GM20431 (cell line): ENCODE data around the gene CDC45.
"Not testable (repeated sequence)": the region's sequence is repeated elsewhere in the genome, so short reads cannot be mapped to it uniquely, and the experiment has no call there.

Experiments
- in situ Hi-C: fragments of 300-500 bp; cut with MseI, MboI; formaldehyde crosslinking; loops from one replicate; pipeline ENCODE4 v1.15.0; 2020; ENCODE audit warnings: low sequenced_read_pairs; ENCODE audit not compliant: unreplicated experiment

Gene CDC45, protein sequence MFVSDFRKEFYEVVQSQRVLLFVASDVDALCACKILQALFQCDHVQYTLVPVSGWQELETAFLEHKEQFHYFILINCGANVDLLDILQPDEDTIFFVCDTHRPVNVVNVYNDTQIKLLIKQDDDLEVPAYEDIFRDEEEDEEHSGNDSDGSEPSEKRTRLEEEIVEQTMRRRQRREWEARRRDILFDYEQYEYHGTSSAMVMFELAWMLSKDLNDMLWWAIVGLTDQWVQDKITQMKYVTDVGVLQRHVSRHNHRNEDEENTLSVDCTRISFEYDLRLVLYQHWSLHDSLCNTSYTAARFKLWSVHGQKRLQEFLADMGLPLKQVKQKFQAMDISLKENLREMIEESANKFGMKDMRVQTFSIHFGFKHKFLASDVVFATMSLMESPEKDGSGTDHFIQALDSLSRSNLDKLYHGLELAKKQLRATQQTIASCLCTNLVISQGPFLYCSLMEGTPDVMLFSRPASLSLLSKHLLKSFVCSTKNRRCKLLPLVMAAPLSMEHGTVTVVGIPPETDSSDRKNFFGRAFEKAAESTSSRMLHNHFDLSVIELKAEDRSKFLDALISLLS

GRCh38 chr22:19479355-19480172 lies at the start of gene CDC45:
Gene CDC45 (plus strand): TSS chr22:19479920. CDS start chr22:19479969, 49 bp downstream.
- in situ Hi-C loops: loop anchor here (25.0 kb wide), 1 partner anchor 292 kb away; the partner anchor contains the start of gene SLC25A1

DNA sequence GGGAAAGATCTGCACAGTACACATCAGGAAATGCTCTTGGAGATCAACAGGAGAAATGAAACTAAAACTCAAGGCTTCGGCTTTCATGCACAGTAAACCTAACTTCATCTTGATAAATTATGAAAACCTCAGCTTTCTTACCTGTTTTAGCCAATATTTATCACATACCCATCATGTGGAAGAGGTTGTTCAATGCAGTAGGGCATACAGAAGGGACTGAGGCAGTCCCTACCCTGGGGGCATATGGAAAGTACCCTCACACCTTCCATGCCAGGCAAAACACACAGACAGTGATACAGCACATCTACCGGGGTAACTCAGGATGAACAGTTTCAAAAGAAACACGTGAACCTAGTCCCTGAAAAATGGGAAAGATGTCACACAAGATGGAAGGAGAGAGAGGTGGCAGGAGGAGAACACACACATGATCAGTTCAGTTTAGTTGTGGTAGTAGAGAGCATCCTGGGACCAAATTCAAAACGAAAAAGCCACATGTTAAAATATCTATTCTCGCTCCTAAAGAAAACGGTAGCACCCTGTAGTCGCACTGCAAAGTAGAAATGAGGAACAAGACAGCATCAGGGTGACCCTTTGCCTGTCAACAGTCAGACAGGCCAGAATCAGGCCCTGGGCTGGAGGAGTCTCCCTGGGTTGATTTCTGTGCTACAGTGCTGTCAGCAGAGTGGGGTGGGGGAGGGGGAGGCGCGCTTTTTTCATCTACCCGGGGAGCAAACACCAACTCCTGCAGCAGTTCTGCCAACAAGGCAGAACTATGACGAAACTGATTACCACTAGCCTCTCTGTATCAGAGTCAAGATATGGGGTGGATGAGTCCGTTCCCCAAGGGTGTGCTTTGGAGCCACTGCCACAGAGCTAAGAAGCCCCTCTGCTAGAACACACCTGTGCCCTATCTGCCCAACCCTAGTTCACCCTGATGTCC lies 49.5 kb upstream of the CDC45 start:
- in situ Hi-C loops: no loop called here

DNA sequence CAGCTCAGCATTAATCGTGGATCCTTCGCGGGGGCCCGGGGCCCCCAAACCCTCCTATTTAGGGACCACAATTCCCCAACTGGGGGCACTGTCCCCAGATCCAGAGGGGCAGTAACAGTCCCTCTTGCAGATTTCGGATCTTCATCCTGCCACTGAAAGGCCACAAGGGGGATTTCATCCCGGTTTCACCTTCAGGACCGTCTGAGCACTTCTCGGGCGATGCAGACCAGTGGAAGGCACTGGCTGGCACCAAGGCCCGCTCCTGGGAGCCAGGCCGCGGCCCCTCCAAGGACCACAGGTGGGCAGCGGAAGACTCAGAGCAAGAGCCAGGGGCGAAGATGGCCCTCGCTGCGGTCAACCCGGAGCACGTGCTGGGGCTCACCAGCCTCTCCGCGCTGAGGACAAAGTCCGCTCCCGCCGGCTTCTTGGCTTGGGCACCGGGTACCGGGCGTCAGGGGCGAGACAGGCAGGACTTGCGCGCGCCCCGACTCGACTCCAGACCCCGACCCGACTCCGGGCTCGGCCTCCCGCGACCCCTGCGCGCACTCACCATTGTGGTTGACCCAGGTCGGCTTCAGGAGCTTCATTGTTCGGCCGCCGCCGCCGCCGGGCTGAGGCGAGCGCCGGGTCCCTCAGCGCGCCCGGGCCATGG lies 48.7 kb upstream of the CDC45 start:
- in situ Hi-C loops: no loop called here

GRCh38 chr22:19431649-19432132 lies 48.0 kb upstream of the CDC45 start, which contains the start of gene HIRA:
Gene HIRA (minus strand): TSS chr22:19431733. CDS start chr22:19431476, 257 bp downstream.
- in situ Hi-C loops: no loop called here

DNA sequence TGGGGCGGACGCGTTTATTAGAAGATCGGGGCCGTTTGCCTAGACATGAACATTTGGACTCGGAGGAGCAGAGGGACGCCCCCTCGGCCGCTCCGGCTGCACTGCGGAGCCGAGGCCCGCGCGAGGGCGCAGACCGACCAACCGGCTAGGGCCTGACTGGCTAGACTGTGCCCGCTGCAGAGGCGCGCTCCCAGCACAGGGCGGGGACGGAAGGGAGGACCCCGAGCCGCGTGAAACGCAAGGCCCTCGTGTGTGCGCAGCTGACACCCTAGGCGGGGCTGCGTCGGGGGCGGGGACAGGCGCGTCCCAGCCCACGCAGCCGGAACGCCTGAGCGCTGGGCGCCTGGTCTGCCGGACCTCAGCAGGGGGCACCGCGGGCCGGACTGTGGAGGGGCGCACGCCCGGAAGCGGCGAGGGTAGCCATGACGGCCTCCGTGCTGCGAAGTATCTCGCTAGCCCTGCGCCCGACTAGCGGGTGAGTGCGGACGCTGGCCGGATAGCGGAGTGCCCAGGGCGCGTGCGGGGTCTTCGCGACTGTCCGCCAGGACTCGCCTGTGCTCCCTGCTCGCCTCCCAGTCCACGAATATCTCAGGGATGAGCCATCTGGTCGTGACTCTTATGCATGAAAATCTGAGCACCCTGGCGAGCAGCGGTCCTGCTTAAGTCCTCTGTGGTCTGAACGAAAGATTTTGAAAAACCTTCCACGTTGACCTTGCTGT lies 47.4 kb upstream of the CDC45 start, which contains the start of gene MRPL40:
Gene MRPL40, plus strand, starts transcription at position 413 of the 719 bp plus-strand sequence. Its CDS starts 10 bp downstream, at position 423.
- in situ Hi-C loops: no loop called here

GRCh38 chr22:19434401-19434800 lies 45.3 kb upstream of the CDC45 start:
- in situ Hi-C loops: no loop called here

DNA sequence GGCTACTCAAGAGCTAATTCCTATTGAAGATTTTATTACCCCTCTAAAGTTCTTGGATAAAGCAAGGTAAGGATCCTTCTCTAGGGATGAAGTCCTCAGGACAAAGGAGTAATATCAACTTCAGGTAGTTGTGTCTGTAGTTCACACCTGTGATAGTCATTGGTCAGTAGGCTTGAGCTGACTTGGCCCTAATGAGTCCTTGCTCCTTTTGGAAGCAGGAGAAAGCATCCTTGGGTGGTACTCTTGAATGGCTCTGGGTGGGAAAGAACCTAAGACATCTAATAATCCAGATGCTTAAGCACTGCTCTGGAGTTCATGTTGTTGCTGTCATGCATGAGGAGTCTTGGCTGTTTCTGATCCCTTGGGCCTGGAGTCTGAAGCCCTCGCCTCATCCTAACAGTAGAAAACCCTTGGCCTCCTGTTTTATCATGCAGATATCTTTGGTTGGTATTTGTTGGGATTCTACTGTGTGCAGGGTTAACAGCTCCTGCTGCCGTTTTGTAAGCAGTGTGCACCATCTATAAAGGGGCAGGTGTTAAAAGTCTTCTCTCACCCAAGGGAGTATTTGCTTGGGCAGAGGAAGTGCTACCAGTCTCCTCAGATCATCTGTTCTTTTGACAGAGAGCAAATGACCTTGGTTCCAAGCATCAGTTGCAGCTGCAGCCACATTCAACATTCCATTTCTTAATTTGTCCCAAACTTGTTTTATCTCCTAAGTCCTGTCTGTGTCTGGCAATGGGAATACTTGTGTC lies 44.7 kb upstream of the CDC45 start:
- in situ Hi-C loops: no loop called here

GRCh38 chr22:19436444-19437161 lies 43.1 kb upstream of the CDC45 start:
- in situ Hi-C loops: not testable (repeated sequence)

GRCh38 chr22:19438298-19438697 lies 41.4 kb upstream of the CDC45 start:
- in situ Hi-C loops: no loop called here

- in situ Hi-C loops: no loop called here
Measured at GRCh38 chr22:19440411-19441195, 39.1 kb upstream of the CDC45 start.

DNA sequence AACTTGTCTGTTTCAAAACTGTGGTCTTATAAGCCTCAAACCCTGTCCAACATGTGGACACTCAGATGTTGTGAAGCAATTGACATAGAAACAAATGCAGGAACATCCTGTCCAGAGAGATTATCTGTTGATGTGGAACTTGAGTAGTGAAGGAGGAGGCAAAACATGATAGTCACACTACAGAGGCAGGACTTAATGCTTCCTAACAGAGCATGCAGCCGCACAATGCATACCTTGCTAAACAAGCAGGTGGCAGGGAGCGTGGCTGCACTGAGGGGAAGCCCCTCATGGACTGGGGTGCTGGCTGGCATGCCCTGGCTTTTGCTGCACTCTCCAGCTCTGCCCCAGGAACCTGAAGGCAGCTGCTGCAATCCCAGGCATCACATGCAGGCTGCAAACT lies 37.6 kb upstream of the CDC45 start:
- in situ Hi-C loops: no loop called here

- in situ Hi-C loops: no loop called here
Measured at GRCh38 chr22:19443544-19444211, 36.0 kb upstream of the CDC45 start.

GRCh38 chr22:19445279-19445982 lies 34.3 kb upstream of the CDC45 start:
- in situ Hi-C loops: not testable (repeated sequence)

GRCh38 chr22:19446603-19447329 lies 33.0 kb upstream of the CDC45 start:
- in situ Hi-C loops: no loop called here
